ENCODE results near the gene PWP2. TPM values are rescaled to one million over a fixed set of nuclear protein-coding genes. Genes with fewer than 3 reads are reported as not detected.
"Not testable (repeated sequence)": the region's sequence is repeated elsewhere in the genome, so short reads cannot be mapped to it uniquely, and the experiment has no call there.

The PWP2 gene
- total RNA-seq, 4 donors from 2014 or later: 11.9 to 19.9 (median 12.1) TPM; not detected in 1

GRCh38 chr21:44147108-44147507 lies 39.9 kb downstream of the PWP2 start:
- H3K4me3 ChIP-seq; H3K27ac ChIP-seq; in situ Hi-C loops (cut with MboI; ENCODE audit: low pct_ligation_motif_present in 1 of 4, low pct_unique_long_range_greater_than_20kb in 1 of 4, low sequenced_read_pairs in 3 of 4); H3K9me3 ChIP-seq; H3K36me3 ChIP-seq; H3K27me3 ChIP-seq; intact Hi-C loops (cut with DNase I; ENCODE audit: low total_unique reads); DNase-seq; H3K4me1 ChIP-seq: not testable (repeated sequence)
- no CpG with 5 or more reads among the region's 8 CpGs for WGBS, 2 donors (ENCODE audit: low coverage in 1 of 2)

- H3K27ac ChIP-seq; intact Hi-C loops (cut with DNase I; ENCODE audit: low total_unique reads); DNase-seq; H3K36me3 ChIP-seq; in situ Hi-C loops (cut with MboI; ENCODE audit: low pct_ligation_motif_present in 1 of 4, low pct_unique_long_range_greater_than_20kb in 1 of 4, low sequenced_read_pairs in 3 of 4); H3K4me1 ChIP-seq; H3K27me3 ChIP-seq; H3K4me3 ChIP-seq; H3K9me3 ChIP-seq: not testable (repeated sequence)
- WGBS, 2 donors (ENCODE audit: low coverage in 1 of 2): no CpG with 5 or more reads among the region's 10 CpGs
Observed at GRCh38 chr21:44150255-44150654, 43.1 kb downstream of the PWP2 start.

DNA sequence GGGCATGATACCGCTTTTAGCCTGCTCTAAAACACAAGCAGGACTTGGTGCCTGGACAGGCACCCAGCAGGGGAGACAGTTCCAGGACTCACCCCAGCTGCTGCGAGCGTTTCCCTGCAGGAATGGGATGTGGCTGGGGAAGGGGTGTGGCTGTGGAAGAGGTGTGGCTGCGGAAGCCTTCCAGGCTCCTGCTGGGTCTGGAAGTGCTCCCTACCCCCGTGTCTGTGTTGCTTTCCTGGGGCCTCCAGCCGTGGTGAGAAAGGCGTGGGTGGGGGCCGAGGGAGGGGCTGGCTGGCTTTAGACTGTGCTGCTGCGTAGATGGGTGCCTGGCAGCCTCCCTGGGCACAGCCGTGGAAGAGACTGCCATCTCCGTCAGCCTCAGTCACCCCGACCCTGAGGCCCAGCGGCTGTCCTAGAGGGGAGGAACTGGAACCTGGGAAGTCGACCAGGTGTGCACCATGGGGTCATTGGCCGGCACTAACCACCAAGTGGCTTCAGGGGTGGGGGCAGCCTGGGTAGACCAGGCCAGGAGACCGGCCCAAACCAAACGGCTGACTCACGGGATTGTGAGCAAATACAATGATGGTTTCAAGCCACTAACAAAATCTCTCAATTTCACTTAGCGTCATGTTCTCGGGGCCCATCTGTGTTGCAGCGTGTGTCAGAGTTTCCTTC lies 46.2 kb downstream of the PWP2 start:
- in situ Hi-C loops (cut with MboI; ENCODE audit: low pct_ligation_motif_present in 1 of 4, low pct_unique_long_range_greater_than_20kb in 1 of 4, low sequenced_read_pairs in 3 of 4); H3K27me3 ChIP-seq; H3K27ac ChIP-seq; H3K9me3 ChIP-seq; intact Hi-C loops (cut with DNase I; ENCODE audit: low total_unique reads); H3K4me3 ChIP-seq; DNase-seq; H3K4me1 ChIP-seq; H3K36me3 ChIP-seq: not testable (repeated sequence)
- no CpG with 5 or more reads among the region's 21 CpGs for WGBS, 2 donors (ENCODE audit: low coverage in 1 of 2)

DNA sequence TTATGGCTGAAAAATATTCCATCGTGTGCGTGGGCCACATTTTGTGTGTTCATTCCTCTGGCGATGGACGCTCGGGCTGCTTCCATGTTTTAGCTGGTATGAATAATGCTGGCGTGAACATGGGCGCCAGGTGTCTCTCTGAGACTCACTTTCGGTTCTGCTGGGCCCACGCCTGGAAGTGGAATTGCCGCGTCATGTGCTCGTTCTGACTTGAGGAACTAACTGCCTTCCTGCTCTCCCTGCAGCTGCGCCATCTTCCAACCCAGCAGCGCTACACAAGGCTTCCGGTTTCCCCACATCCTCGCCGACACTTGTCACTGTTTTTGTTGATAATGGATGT lies 46.7 kb downstream of the PWP2 start:
- H3K9me3 ChIP-seq; intact Hi-C loops (cut with DNase I; ENCODE audit: low total_unique reads): not testable (repeated sequence)
- peak; percentile 14 for DNase-seq

DNA sequence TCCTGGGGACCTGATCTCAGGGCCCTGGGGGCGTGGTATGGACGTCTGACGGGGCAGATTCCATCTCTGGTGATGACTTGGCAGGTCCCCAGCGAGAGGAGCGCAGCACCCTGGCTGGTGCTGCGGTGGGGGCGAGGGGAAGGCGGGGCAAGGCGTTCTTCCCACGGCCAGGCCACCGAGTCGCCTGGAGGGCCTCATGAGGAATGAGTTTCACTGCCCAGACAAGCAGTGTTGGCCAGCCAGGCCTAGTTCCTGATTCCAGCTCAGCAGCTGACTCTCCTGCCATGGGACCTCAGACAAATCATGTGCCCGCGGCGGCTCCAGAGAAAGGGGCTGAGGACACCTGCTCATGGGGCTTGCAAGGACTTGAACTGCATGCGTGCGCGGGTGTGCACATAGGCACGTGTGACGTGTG lies 47.6 kb downstream of the PWP2 start:
- WGBS, 2 donors (ENCODE audit: low coverage in 1 of 2): no CpG with 5 or more reads among the region's 20 CpGs

More for the DNA sequence above, 46.7 kb downstream of the PWP2 start:
- H3K36me3 ChIP-seq; in situ Hi-C loops (cut with MboI; ENCODE audit: low pct_ligation_motif_present in 1 of 4, low pct_unique_long_range_greater_than_20kb in 1 of 4, low sequenced_read_pairs in 3 of 4); H3K27me3 ChIP-seq; H3K27ac ChIP-seq; H3K4me1 ChIP-seq; H3K4me3 ChIP-seq: not testable (repeated sequence)
- WGBS, 2 donors (ENCODE audit: low coverage in 1 of 2): no CpG with 5 or more reads among the region's 17 CpGs

DNA sequence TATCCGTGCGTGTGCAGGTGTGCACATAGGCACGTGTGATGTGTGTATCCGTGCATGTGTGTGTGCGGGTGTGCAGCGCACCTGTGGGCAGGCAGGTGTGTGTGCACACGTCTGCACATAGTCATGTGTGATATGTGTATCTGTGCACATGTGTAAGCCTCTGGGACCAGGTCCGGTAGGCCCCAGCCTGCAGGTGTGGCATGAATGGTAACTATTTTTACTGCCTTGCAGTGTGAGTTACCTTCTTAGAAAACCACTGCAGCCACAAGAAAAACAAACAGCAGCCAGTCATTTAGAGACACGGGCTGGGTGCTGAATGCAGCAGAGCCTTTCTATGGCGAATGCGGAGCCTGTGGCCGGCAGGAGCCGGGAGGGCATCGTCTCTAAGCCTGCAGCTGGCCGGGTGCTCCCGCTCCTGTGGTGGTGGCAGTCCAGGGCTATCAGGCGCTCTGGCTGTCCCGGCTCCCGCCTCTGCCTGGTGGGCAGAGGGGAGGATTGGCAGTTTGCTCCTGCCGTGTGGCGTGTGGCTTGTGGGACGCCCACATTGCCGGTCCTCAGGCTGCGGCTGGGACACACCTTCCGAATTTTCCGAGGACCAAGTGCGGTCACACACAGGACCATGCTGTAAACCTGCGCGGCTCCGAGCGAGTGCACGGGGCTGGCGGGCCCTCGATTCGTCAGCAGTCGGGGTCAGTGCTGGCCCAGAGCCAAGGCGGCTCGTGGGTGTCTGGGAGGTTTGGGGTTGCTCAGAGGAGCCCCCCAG lies 48.2 kb downstream of the PWP2 start:
- no CpG with 5 or more reads among the region's 38 CpGs for WGBS, 2 donors (ENCODE audit: low coverage in 1 of 2)
- H3K36me3 ChIP-seq; DNase-seq; intact Hi-C loops (cut with DNase I; ENCODE audit: low total_unique reads); H3K27me3 ChIP-seq; H3K9me3 ChIP-seq; H3K4me3 ChIP-seq; H3K4me1 ChIP-seq; H3K27ac ChIP-seq; in situ Hi-C loops (cut with MboI; ENCODE audit: low pct_ligation_motif_present in 1 of 4, low pct_unique_long_range_greater_than_20kb in 1 of 4, low sequenced_read_pairs in 3 of 4): not testable (repeated sequence)

More for the DNA sequence above, 47.6 kb downstream of the PWP2 start:
- H3K27ac ChIP-seq; H3K4me1 ChIP-seq; intact Hi-C loops (cut with DNase I; ENCODE audit: low total_unique reads); in situ Hi-C loops (cut with MboI; ENCODE audit: low pct_ligation_motif_present in 1 of 4, low pct_unique_long_range_greater_than_20kb in 1 of 4, low sequenced_read_pairs in 3 of 4); H3K27me3 ChIP-seq; H3K9me3 ChIP-seq; H3K4me3 ChIP-seq; H3K36me3 ChIP-seq; DNase-seq: not testable (repeated sequence)

- H3K4me1 ChIP-seq; intact Hi-C loops (cut with DNase I; ENCODE audit: low total_unique reads); H3K27me3 ChIP-seq; H3K9me3 ChIP-seq; DNase-seq; H3K27ac ChIP-seq; H3K4me3 ChIP-seq; H3K36me3 ChIP-seq; in situ Hi-C loops (cut with MboI; ENCODE audit: low pct_ligation_motif_present in 1 of 4, low pct_unique_long_range_greater_than_20kb in 1 of 4, low sequenced_read_pairs in 3 of 4): not testable (repeated sequence)
- no CpG with 5 or more reads among the region's 8 CpGs for WGBS, 2 donors (ENCODE audit: low coverage in 1 of 2)
Observed at GRCh38 chr21:44155994-44156380, 48.8 kb downstream of the PWP2 start.

DNA sequence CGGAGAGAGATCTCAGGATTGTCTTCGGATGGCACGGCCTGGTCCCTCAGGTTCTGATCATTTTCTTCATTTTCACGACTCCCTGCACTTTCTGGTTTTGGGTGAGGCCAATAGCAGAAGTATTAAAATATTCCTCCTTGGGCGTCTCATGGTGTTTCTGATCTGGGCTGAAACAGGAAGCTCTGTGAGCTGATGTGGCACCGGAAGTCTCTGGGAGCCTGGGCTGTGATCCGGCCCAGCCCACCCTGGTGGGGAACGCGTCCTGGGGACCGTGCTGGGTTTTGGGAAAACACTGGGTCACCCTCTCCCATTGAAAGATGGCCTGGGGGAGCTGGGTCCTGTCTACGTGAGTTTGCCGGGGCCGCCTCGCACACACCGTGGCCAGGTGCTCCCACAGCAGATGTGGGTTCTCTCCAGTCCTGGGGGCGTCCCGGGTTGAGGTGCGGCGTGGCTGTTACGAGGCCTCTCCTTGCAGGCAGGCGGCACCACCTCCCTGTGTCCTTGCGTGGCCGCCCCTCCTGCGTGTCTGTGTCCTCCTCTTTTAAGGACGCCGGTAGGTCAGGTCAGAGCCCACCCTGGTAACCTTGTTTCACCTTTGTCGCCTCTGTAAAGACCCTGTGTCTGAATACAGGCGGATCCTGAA lies 50.4 kb downstream of the PWP2 start:
- intact Hi-C loops (cut with DNase I; ENCODE audit: low total_unique reads): not testable (repeated sequence)

DNA sequence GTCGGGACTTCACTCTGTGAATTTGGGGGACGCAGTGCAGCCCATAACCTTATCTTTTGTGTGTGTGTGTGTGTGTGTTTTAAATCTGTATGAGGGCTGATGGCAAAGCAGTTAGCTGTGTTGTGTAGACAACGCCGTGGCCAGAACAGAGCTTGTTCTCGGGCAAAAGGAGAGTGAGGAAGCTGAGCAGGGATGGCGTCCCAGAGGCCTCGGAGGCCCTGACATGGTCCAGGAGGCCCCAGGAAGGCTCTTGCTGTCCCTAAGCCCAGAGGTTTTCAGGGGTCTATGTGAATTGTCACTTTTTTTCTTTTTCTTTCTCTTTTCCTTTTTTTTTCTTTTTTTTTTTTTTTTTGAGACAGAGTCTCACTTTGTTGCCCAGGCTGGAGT lies 50.9 kb downstream of the PWP2 start:
- intact Hi-C loops (cut with DNase I; ENCODE audit: low total_unique reads); H3K4me1 ChIP-seq; H3K9me3 ChIP-seq; DNase-seq; H3K36me3 ChIP-seq; H3K27me3 ChIP-seq; H3K4me3 ChIP-seq; H3K27ac ChIP-seq; in situ Hi-C loops (cut with MboI; ENCODE audit: low pct_ligation_motif_present in 1 of 4, low pct_unique_long_range_greater_than_20kb in 1 of 4, low sequenced_read_pairs in 3 of 4): not testable (repeated sequence)
- WGBS, 2 donors (ENCODE audit: low coverage in 1 of 2): no CpG with 5 or more reads among the region's 7 CpGs

More for the DNA sequence above, 50.4 kb downstream of the PWP2 start:
- H3K4me1 ChIP-seq; H3K9me3 ChIP-seq; in situ Hi-C loops (cut with MboI; ENCODE audit: low pct_ligation_motif_present in 1 of 4, low pct_unique_long_range_greater_than_20kb in 1 of 4, low sequenced_read_pairs in 3 of 4); DNase-seq; H3K4me3 ChIP-seq; H3K27me3 ChIP-seq; H3K27ac ChIP-seq; H3K36me3 ChIP-seq: not testable (repeated sequence)
- no CpG with 5 or more reads among the region's 28 CpGs for WGBS, 2 donors (ENCODE audit: low coverage in 1 of 2)

- WGBS, 2 donors (ENCODE audit: low coverage in 1 of 2): no CpG with 5 or more reads among the region's 30 CpGs
- H3K9me3 ChIP-seq; intact Hi-C loops (cut with DNase I; ENCODE audit: low total_unique reads); H3K4me3 ChIP-seq; DNase-seq; H3K4me1 ChIP-seq; H3K36me3 ChIP-seq; in situ Hi-C loops (cut with MboI; ENCODE audit: low pct_ligation_motif_present in 1 of 4, low pct_unique_long_range_greater_than_20kb in 1 of 4, low sequenced_read_pairs in 3 of 4); H3K27me3 ChIP-seq: not testable (repeated sequence)
- peak overlapping the region in 1 of 4 donors; percentile 51 for H3K27ac ChIP-seq
Observed at GRCh38 chr21:44159349-44160297, 52.4 kb downstream of the PWP2 start.
